K562 (cell line): ENCODE data around the gene MLXIPL. TPM values are rescaled to one million over a fixed set of nuclear protein-coding genes. Genes with fewer than 3 reads are reported as not detected.

Source experiments
- ELF4 ChIP-seq: fragments of 450-650 bp; formaldehyde crosslinking; IDR thresholded peaks from 2 replicates; pipeline ENCODE4 v1.4.0; 2022; ENCODE audit warnings: missing genetic modification characterization
- ERF ChIP-seq: fragments of 450-650 bp; formaldehyde crosslinking; IDR thresholded peaks from 2 replicates; pipeline ENCODE4 v1.4.0; 2020; ENCODE audit warnings: mild to moderate bottlenecking, mixed read lengths
- GATAD2A ChIP-seq: fragments of 450-650 bp; IDR thresholded peaks from 2 replicates; pipeline ENCODE4 v1.6.1; 2017
- HEY1 ChIP-seq: fragments of 250-450 bp; sonication (Bioruptor Pico); IDR thresholded peaks from 2 replicates; pipeline ENCODE4 v1.5.0; 2020; ENCODE audit warnings: mild to moderate bottlenecking, moderate library complexity, borderline replicate concordance
- HIVEP1 ChIP-seq: fragments of 250-450 bp; sonication (Bioruptor Pico); IDR thresholded peaks from 2 replicates; pipeline ENCODE4 v1.4.0; 2020; ENCODE audit warnings: mild to moderate bottlenecking
- IRF2 ChIP-seq: sonication (generic); formaldehyde crosslinking; IDR thresholded peaks from 2 replicates; pipeline ENCODE4 v1.8.1; 2022; ENCODE audit warnings: mild to moderate bottlenecking, missing genetic modification reagents
- KAT8 ChIP-seq: fragments of 450-650 bp; IDR thresholded peaks from 2 replicates; pipeline ENCODE4 v1.6.1; 2016; ENCODE audit warnings: low read depth, mild to moderate bottlenecking
- KLF6 ChIP-seq: fragments of 250-450 bp; sonication (Bioruptor Pico); IDR thresholded peaks from 2 replicates; pipeline ENCODE4 v1.4.0; 2020; ENCODE audit warnings: mild to moderate bottlenecking, moderate library complexity, borderline replicate concordance
- MAX ChIP-seq: sonication (generic); formaldehyde crosslinking; IDR thresholded peaks from 2 replicates; pipeline ENCODE4 v1.9.0; 2022; ENCODE audit warnings: mild to moderate bottlenecking, missing genetic modification reagents
- MEIS2 ChIP-seq: fragments of 450-650 bp; IDR thresholded peaks from 2 replicates; pipeline ENCODE4 v1.6.1; 2014; ENCODE audit warnings: mild to moderate bottlenecking; ENCODE audit not compliant: partially characterized antibody
- NBN ChIP-seq: fragments of 450-650 bp; IDR thresholded peaks from 2 replicates; pipeline ENCODE4 v1.6.1; 2016; ENCODE audit warnings: low read depth, mild to moderate bottlenecking
- NR3C1 ChIP-seq: sonication (generic); formaldehyde crosslinking; IDR thresholded peaks from 2 replicates; pipeline ENCODE4 v1.8.1; 2022; ENCODE audit warnings: missing genetic modification reagents
- PTBP1 ChIP-seq: fragments of 200-400 bp; formaldehyde crosslinking; IDR thresholded peaks from 2 replicates; pipeline ENCODE4 v1.6.1; 2017; ENCODE audit warnings: low read depth, low read length
- RBM39 ChIP-seq: fragments of 200-400 bp; formaldehyde crosslinking; optimal IDR thresholded peaks from 2 replicates; pipeline ENCODE3; 2018; ENCODE audit warnings: low read depth, low read length
- RCOR1 ChIP-seq, 2 experiments: IDR thresholded peaks; 2 replicates each; pipeline ENCODE4 v1.6.1; 2012; ENCODE audit warnings: low read depth in 2 of 2, low read length in 2 of 2, borderline replicate concordance in 1 of 2, improper control_type of control experiment in 1 of 2
- SETDB1 ChIP-seq: IDR thresholded peaks from one replicate; pipeline ENCODE4 v1.6.1; 2012; ENCODE audit warnings: low read length, control low read depth, inconsistent platforms
- SIN3B ChIP-seq: fragments of 450-650 bp; IDR thresholded peaks from 2 replicates; pipeline ENCODE4 v1.6.1; 2017; ENCODE audit warnings: low read depth, mild to moderate bottlenecking, moderate library complexity
- SMAD2 ChIP-seq: fragments of 150-350 bp; IDR thresholded peaks from 2 replicates; pipeline ENCODE4 v1.6.1; 2014; ENCODE audit warnings: low read depth, mild to moderate bottlenecking, low read length
- STAG1 ChIP-seq: sonication (generic); formaldehyde crosslinking; IDR thresholded peaks from 2 replicates; pipeline ENCODE4 v1.5.0; 2020; ENCODE audit warnings: missing genetic modification reagents, borderline replicate concordance
- TCF15 ChIP-seq: fragments of 250-450 bp; sonication (Bioruptor Pico); IDR thresholded peaks from 2 replicates; pipeline ENCODE4 v1.8.0; 2022; ENCODE audit warnings: moderate library complexity, mild to moderate bottlenecking, inconsistent platforms
- ZFP30 ChIP-seq: fragments of 250-450 bp; sonication (Bioruptor Pico); IDR thresholded peaks from 2 replicates; pipeline ENCODE4 v1.8.0; 2022; ENCODE audit warnings: moderate library complexity, mild to moderate bottlenecking, inconsistent platforms, borderline replicate concordance
- ZNF274 ChIP-seq: IDR thresholded peaks from 2 replicates; pipeline ENCODE4 v1.6.1; 2011; ENCODE audit warnings: low read depth, mild to moderate bottlenecking, low read length, moderate library complexity, borderline replicate concordance
- ZNF75A ChIP-seq: fragments of 450-650 bp; formaldehyde crosslinking; IDR thresholded peaks from 2 replicates; pipeline ENCODE4 v1.4.0; 2020; ENCODE audit warnings: mild to moderate bottlenecking
- polyA plus RNA-seq, 8 experiments: library from polyadenylated mRNA; depleted of rRNA in 4 of 8; stranded (reverse) in 5 of 8; unstranded in 3 of 8; fragments of >200 nt; fragmentation: Nextera tagmentation in 2 of 8; fragmentation: Illumina TruSeq in 1 of 8; extraction: Ambion mirVana in 2 of 8; extraction: Trizol in 1 of 8; gene quantifications; 2 replicates each; pipeline versions ENCODE4 v1.2.1 to v1.2.3, GENCODE V29; 2011 to 2014; ENCODE audit warnings: inconsistent platforms in 1 of 8, missing spikeins in 1 of 8
- total RNA-seq, 7 experiments: library from RNA; depleted of rRNA in 6 of 7; stranded (reverse); fragments of >200 nt in 6 of 7; fragmentation: Illumina TruSeq in 2 of 7; extraction: Trizol in 2 of 7; gene quantifications; 2 replicates each; pipeline versions ENCODE4 v1.2.1 to v1.2.3, GENCODE V29; 2011 to 2021; ENCODE audit warnings: low replicate concordance in 1 of 7
- TF ChIP-seq, protein P1 (sequence below): fragments of 250-450 bp; sonication (Bioruptor Pico); IDR thresholded peaks from 2 replicates; pipeline ENCODE4 v1.5.0; 2022; ENCODE audit warnings: mild to moderate bottlenecking
- TF ChIP-seq, protein P2 (sequence below): sonication (generic); formaldehyde crosslinking; IDR thresholded peaks from 2 replicates; pipeline ENCODE4 v1.8.1; 2022; ENCODE audit warnings: missing genetic modification reagents
- TF ChIP-seq, protein P3 (sequence below): sonication (generic); formaldehyde crosslinking; IDR thresholded peaks from 2 replicates; pipeline ENCODE4 v1.8.0; 2022; ENCODE audit warnings: missing genetic modification reagents, mild to moderate bottlenecking, borderline replicate concordance

MLXIPL gene
- total and polyA plus RNA-seq, 9 of the 15 experiments (the other 6 are each of a cell fraction or from before 2014, with no cell fraction given), result 0.11 to 18.4 (median 1.4) TPM

DNA sequence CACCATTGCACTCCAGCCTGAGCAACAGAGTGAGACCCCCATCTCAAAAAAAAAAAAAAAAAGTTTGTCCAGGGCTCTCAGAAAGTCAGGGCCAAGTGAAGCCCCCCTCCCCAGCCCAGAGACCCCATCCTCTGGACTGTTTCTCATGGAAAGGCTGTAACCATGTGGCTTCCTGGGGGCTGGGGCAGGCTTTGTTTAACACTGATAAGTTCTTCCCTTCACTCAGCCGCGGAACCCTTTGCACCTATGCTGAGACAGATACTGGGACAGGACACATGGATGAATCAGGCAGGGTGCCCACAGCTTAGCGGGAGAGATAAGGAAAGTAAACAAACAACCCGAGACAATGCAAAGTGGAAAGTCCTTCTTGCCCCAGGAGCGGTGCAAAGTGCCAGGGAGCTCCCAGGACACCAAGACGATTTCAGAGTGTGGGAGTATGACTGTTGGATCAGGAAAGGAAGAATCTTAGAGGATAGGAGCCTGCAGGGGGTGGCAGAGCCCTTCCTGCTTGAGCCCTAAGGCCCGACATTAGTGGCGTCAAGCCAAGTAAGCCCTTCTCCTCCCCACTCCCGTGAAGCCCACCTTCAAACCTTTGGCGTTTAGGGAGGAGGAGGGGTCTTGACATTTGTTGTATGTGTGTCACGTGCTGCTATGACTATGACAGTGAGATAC is 11.6 kb downstream of the MLXIPL start (continued):
- no peak for TF ChIP-seq KAT8
- no peak for TF ChIP-seq ZFP30 (CRISPR knock-in tag)
- no peak for TF ChIP-seq PTBP1
- TF ChIP-seq GATAD2A, result peak; percentile 96
- no peak for TF ChIP-seq SMAD2
- TF ChIP-seq, protein P1, sequence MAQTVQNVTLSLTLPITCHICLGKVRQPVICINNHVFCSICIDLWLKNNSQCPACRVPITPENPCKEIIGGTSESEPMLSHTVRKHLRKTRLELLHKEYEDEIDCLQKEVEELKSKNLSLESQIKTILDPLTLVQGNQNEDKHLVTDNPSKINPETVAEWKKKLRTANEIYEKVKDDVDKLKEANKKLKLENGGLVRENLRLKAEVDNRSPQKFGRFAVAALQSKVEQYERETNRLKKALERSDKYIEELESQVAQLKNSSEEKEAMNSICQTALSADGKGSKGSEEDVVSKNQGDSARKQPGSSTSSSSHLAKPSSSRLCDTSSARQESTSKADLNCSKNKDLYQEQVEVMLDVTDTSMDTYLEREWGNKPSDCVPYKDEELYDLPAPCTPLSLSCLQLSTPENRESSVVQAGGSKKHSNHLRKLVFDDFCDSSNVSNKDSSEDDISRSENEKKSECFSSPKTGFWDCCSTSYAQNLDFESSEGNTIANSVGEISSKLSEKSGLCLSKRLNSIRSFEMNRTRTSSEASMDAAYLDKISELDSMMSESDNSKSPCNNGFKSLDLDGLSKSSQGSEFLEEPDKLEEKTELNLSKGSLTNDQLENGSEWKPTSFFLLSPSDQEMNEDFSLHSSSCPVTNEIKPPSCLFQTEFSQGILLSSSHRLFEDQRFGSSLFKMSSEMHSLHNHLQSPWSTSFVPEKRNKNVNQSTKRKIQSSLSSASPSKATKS (CRISPR knock-in tag), result no peak
- TF ChIP-seq ERF (CRISPR knock-in tag), result no peak
- no peak for TF ChIP-seq IRF2 (CRISPR knock-in tag)
- TF ChIP-seq, protein P2, sequence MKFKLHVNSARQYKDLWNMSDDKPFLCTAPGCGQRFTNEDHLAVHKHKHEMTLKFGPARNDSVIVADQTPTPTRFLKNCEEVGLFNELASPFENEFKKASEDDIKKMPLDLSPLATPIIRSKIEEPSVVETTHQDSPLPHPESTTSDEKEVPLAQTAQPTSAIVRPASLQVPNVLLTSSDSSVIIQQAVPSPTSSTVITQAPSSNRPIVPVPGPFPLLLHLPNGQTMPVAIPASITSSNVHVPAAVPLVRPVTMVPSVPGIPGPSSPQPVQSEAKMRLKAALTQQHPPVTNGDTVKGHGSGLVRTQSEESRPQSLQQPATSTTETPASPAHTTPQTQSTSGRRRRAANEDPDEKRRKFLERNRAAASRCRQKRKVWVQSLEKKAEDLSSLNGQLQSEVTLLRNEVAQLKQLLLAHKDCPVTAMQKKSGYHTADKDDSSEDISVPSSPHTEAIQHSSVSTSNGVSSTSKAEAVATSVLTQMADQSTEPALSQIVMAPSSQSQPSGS (CRISPR knock-in tag), result no peak
- TF ChIP-seq SETDB1, result no peak
- peak; percentile 68; the same call in 1 of the 2 replicates for TF ChIP-seq NBN
- no peak for TF ChIP-seq HEY1
- no peak for TF ChIP-seq STAG1
- 0 out of 2 replicates have a peak, but pooled peaks have one; percentile 57 for TF ChIP-seq ELF4 (CRISPR knock-in tag)
- TF ChIP-seq RCOR1 (IDR thresholded peaks at IDR 0.05; ENCODE audit: borderline replicate concordance in 1 of 2, low read depth in 2 of 2, low read length in 2 of 2), result peak; percentile 86 to 96; a peak in 3 of 4 replicates
- no peak for TF ChIP-seq HIVEP1
- no peak for TF ChIP-seq ZNF75A
- TF ChIP-seq, protein P3, sequence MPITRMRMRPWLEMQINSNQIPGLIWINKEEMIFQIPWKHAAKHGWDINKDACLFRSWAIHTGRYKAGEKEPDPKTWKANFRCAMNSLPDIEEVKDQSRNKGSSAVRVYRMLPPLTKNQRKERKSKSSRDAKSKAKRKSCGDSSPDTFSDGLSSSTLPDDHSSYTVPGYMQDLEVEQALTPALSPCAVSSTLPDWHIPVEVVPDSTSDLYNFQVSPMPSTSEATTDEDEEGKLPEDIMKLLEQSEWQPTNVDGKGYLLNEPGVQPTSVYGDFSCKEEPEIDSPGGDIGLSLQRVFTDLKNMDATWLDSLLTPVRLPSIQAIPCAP (CRISPR knock-in tag), result no peak
- TF ChIP-seq MEIS2, result peak; percentile 76
- no peak for TF ChIP-seq KLF6 (CRISPR knock-in tag)
- no peak for TF ChIP-seq RBM39
- TF ChIP-seq ZNF274, result 0 out of 2 replicates have a peak, but pooled peaks have one; percentile 26
- TF ChIP-seq SIN3B, result no peak
- no peak for TF ChIP-seq NR3C1 (CRISPR knock-in tag)
- no peak for TF ChIP-seq TCF15
- TF ChIP-seq MAX (CRISPR knock-in tag), result peak; percentile 89
